ENCODE data around the gene CD34.

The CD34 gene

GRCh38 chr1:207853372-207853757, 57.6 kb downstream of the CD34 start:
- DNase-seq (ENCODE audit: low spot score) = no peak

GRCh38 chr1:207852576-207853371, 58.2 kb downstream of the CD34 start:
- no peak for DNase-seq (ENCODE audit: low spot score)

DNA sequence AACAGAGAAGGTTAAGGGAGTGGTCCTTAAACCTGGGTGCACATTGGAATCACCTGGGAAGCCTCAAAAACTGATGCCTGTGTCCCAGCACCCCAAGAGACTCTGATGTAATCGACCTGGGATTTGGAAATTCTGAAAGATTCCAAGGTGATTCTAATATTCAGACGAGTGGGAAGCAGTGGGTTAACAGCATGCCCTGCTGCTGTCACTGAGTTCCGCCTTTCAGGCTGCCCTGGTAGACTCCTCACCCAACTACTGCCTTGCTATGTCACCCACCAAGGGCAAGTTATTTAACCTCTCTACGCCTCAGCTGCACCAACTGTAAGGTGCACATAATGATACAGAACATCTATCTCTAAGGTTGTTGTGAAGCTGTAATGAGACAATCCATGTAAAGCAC, 59.2 kb downstream of the CD34 start:
- DNase-seq (ENCODE audit: low spot score) = no peak

GRCh38 chr1:207850621-207851407, 60.1 kb downstream of the CD34 start:
- no peak for DNase-seq (ENCODE audit: low spot score)

DNA sequence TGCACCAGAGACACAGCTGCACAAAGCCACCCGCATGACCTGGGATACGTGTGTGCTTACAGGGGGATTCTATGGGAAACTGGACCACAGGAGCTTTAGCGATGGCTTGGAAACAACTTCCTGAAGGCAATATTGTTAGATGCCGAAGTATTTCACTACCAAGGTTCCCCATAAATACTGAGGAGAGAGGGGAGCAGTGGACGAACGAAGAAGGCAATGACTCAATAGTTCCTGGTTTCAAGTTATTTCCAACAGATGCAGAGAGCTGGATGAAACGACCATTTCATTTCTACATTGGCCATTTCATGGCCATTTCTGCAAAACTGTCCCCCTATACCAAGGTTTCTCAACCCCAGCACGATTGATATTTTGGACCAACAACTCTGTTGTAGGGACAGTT, 61.3 kb downstream of the CD34 start:
- no peak for DNase-seq (ENCODE audit: low spot score)

DNA sequence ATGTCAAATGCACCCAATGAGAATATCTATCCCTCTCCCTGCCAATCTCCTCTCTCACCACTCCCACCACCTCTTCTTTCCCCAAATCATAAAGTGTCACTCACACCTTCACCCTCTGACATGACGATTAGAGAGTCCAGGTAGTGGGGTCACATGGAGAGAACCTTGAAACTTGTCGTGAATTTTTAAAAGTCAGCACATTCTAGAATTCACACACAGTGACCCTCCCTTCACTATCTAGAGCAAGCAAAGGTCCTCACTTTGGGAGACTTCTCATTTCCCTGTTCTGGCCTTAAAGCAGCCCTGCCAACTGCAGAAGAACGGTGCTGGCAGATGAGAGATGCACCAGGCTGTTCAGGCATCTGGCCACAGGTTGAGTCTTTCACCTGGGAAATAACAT, 61.9 kb downstream of the CD34 start:
- DNase-seq (ENCODE audit: low spot score) = no peak

- DNase-seq (ENCODE audit: low spot score) = peak; percentile 52
These were observed 62.7 kb downstream of the CD34 start for GRCh38 chr1:207848234-207848633.

- DNase-seq (ENCODE audit: low spot score) = no peak
These were observed 63.8 kb downstream of the CD34 start for GRCh38 chr1:207847116-207847515.

- no peak for DNase-seq (ENCODE audit: low spot score)
These were observed 65.8 kb downstream of the CD34 start for GRCh38 chr1:207845109-207845508.

- DNase-seq (ENCODE audit: low spot score) = no peak
These were observed 66.6 kb downstream of the CD34 start for GRCh38 chr1:207844371-207844770.

- DNase-seq (ENCODE audit: low spot score) = no peak
These were observed 68.4 kb downstream of the CD34 start for GRCh38 chr1:207842506-207842905.

- DNase-seq (ENCODE audit: low spot score) = no peak
These were observed 69.0 kb downstream of the CD34 start for GRCh38 chr1:207841901-207842300.

DNA sequence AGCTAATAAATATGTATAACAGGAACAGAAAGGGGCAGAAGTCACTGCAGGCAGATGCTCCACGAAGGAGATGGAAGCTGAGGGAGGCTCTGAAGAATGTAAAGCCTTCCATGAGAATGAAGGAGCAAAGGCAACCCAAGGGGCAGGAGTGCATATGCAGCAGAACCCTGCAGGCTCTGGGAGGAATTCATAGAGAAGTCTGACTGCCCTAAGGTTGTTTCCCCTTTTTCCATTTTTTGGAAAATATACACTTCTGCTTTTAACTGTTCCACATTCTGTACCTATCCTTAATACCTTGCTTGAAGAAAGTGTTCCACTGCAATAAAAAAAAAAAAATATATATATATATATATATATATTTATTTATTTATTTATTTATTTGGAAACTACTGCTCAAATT, 69.6 kb downstream of the CD34 start:
- DNase-seq (ENCODE audit: low spot score) = no peak

DNA sequence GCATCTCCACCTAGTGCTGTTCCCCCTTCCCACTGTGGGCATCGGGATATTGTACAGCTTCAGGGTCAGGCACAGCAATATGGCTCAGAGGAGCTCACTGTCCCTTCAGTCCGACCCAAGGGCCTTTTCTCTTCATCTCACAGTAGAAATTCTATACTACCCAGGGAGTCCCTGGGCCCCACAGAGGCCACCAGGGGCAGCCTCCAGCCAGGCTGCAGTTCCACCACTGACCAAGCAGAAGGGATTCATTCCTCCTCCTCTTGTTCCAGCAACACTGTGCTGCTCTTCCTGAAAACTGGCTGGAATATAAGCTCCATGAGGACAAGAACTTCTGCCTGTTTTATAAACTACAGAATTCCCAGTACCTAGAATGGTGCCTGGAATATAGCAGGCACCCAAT, 70.5 kb downstream of the CD34 start:
- DNase-seq (ENCODE audit: low spot score) = no peak

DNA sequence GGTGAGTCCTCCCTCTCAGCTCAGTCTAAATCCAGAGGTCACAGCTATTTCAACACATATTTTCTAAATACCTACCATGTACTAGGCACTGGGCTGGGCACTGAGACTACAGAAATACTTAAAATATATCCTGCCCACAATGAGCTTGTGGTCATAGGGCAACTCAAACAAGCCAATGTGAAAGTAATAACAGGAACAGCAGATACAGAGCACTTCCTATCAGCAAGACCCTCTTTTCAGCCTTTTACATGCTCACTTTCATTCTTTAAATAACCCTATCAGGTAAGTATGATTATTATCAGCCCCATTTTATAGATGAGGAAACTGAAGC, 71.9 kb downstream of the CD34 start:
- no peak for DNase-seq (ENCODE audit: low spot score)

GRCh38 chr1:207838156-207839082, 72.5 kb downstream of the CD34 start:
- DNase-seq (ENCODE audit: low spot score) = no peak

GRCh38 chr1:207837673-207838072, 73.3 kb downstream of the CD34 start:
- no peak for DNase-seq (ENCODE audit: low spot score)

DNA sequence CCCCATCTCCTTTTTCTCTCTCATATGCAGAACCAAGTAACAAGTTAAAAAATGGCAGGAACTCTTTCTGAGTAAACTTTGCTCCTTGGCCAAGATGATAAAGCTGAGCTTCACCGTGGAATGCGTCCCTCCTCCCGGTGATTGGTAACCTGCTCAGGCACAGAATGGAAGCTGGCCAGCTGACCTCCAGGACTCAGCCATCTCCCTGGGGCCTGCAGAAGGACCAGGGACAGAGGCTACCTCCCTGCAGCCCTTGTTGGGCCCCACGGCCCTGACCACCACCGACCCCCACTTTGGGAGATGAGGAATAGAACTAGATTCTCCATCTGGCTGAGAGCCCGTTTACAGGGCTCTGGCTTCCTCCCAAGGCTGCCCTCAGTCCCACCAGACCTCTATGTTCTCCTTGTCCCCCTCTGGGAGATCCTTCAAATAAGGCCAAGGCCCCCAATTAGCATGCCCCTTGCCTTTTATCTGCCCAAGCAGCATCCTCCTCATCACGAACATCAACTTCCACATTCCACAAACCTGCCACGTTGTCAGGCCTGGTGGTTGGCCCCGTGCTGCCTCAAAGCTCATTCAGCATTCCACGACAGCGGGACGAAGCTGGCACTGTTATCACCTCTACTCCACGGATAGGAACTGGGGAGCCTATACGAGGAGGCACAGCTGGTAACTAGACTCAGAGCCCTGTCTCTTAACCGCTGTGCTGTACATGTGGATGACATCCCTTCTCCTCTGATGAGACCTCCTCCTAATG, 74.2 kb downstream of the CD34 start:
- DNase-seq (ENCODE audit: low spot score) = no peak

DNA sequence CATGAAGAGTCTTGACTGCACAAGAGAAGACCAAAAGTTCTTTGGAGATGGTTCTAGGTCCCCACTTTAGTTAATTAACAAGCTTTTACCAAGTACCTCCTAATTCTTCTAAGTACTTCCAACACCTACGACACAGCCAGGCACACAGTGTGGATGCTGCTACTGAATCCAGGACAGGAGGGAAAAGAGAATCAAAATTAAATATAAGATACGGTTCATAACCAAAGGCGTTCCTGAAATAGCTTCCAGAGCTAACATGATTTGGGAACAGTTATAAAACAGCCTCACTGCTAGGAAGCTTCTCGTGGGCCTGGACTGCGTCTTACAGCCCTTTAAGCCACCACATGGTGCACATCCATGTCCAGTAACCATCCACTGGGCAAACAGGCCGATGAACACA, 75.0 kb downstream of the CD34 start:
- DNase-seq (ENCODE audit: low spot score) = no peak

- no peak for DNase-seq (ENCODE audit: low spot score)
These were observed 76.8 kb downstream of the CD34 start for GRCh38 chr1:207833956-207834660.

- DNase-seq (ENCODE audit: low spot score) = no peak
These were observed 77.5 kb downstream of the CD34 start for GRCh38 chr1:207833381-207833780.

Data from activated CD4-positive, alpha-beta T cell treated with anti-CD3 and anti-CD28 coated beads, Interleukin-2, Interleukin-4, amounts not matched to agents 100 ng/mL and 50 ng/mL, durations not matched to agents 16 hours and 8 hours (primary cell).